GM12875 (cell line): Measurements from ENCODE around the gene METTL25B.

Experiments used
- H3K4me3 ChIP-seq: one replicate; pipeline ENCODE4 v1.5.1; 2011; ENCODE audit warnings: low read depth, low read length, control low read depth
- CTCF ChIP-seq: IDR thresholded peaks from 2 replicates; pipeline ENCODE4 v1.5.1; 2011; ENCODE audit warnings: low read depth, mild to moderate bottlenecking, control low read depth, inconsistent platforms, low read length, moderate library complexity, borderline replicate concordance; ENCODE audit not compliant: insufficient read depth

METTL25B gene

GRCh38 chr1:156775799-156776198 lies 47.5 kb downstream of the METTL25B start:
- no peak overlapping the region for H3K4me3 ChIP-seq
- no peak for TF ChIP-seq CTCF

DNA sequence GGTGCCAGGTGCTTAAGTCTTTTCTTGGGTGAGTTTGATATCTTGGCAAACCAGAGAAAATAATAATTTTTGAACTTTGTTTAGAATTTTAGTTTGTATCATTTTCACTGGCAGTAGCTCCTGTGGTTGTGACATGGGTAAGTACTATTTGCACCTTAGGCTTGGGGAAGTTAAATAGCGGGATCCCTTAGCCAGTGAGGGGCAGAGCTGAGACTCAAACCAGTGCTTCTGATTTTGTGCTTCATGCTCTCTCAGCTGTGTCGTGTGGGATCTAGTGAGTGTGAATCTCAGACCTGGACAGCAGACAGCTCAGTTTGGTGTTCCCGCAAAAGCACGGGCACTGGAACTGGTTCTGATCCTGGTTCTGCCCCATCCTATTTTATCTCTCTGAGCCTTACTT lies 48.7 kb downstream of the METTL25B start:
- no peak overlapping the region for H3K4me3 ChIP-seq
- no peak for TF ChIP-seq CTCF

GRCh38 chr1:156777573-156777972 lies 49.3 kb downstream of the METTL25B start:
- no peak overlapping the region for H3K4me3 ChIP-seq

DNA sequence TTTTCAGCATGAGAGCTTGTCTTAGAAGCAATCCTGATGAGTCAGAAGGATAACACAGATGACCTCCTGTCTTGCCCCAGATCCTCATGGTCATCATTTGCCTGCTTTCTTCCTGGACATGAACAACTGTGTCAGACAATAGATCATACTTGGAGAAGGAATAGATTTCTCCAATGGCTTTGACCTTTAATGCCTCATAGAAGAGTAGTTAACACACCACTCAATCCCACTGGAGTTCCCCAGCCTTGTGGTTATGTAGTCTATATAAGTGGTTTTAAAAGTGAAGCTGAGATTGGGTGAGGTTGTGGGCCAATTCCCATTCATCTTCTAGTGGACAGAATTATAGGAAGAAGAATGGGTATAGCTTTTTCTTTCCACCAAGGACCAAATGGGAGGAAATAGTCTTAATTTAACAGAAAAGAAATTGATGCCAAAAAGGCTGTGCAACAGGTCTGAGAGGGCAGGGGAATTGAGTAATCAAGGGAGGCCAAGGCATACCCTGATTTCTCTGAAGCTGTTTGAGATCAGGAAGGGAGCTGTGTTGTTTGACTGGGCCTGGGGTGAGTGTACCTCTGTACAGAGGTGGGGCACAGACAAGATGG lies 53.4 kb downstream of the METTL25B start:
- H3K4me3 ChIP-seq = no peak overlapping the region
- TF ChIP-seq CTCF = no peak

More at GRCh38 chr1:156777573-156777972, 49.3 kb downstream of the METTL25B start:
- TF ChIP-seq CTCF = no peak

- H3K4me3 ChIP-seq = no peak overlapping the region
- TF ChIP-seq CTCF = no peak
Observed at GRCh38 chr1:156785458-156785857, 57.2 kb downstream of the METTL25B start.
